Fibroblast of lung (primary cell): ENCODE results near the gene LDLRAD3.

Source experiments
- CTCF ChIP-seq, 2 donors: IDR thresholded peaks in 1 of 2; conservative IDR thresholded peaks in 1 of 2; 1 replicate in 1 of 2; 2 replicates in 1 of 2; pipeline ENCODE4 v1.5.1; 2011 to 2012; ENCODE audit warnings: low read length in 2 of 2, control low read depth in 1 of 2, inconsistent platforms in 1 of 2, low read depth in 1 of 2, mild to moderate bottlenecking in 1 of 2
- EZH2 ChIP-seq: IDR thresholded peaks from 2 replicates; pipeline ENCODE4 v1.5.1; 2012; ENCODE audit warnings: low read length, control low read depth, mild to moderate bottlenecking; ENCODE audit errors: missing control alignments

- TF ChIP-seq CTCF (conservative IDR thresholded peaks at IDR 0.05 in 1 of 2, IDR thresholded peaks at IDR 0.05 in 1 of 2; ENCODE audit: low read depth in 1 of 2, low read length in 2 of 2) (no peak), EZH2 (no peak)
These were observed 217.7 kb downstream of the LDLRAD3 start for GRCh38 chr11:36161572-36161971.
